Measurements from ENCODE around the gene ZNF771.

Gene ZNF771

GRCh38 chr16:30439720-30440348 is 32.4 kb downstream of the ZNF771 start:
- TF ChIP-seq CTCF (conservative IDR thresholded peaks at IDR 0.05; ENCODE audit: low read depth, low read length), result no peak
- DNase-seq (ENCODE audit: low read depth), result no peak

GRCh38 chr16:30443631-30444030 is 36.2 kb downstream of the ZNF771 start:
- H3K4me3 ChIP-seq (ENCODE audit: low read length), result no peak overlapping the region
- no peak for DNase-seq (ENCODE audit: low read depth)
- no peak for TF ChIP-seq CTCF (conservative IDR thresholded peaks at IDR 0.05; ENCODE audit: low read depth, low read length)

More at GRCh38 chr16:30439720-30440348, 32.4 kb downstream of the ZNF771 start:
- no peak overlapping the region for H3K4me3 ChIP-seq (ENCODE audit: low read length)

GRCh38 chr16:30444231-30445148 is 37.1 kb downstream of the ZNF771 start:
- TF ChIP-seq CTCF (conservative IDR thresholded peaks at IDR 0.05; ENCODE audit: low read depth, low read length), result no peak
- peak overlapping the region; percentile 67 for H3K4me3 ChIP-seq (ENCODE audit: low read length)
- no peak for DNase-seq (ENCODE audit: low read depth)

- no peak for DNase-seq (ENCODE audit: low read depth)
- TF ChIP-seq CTCF (conservative IDR thresholded peaks at IDR 0.05; ENCODE audit: low read depth, low read length), result no peak
- peak overlapping the region; percentile 67 for H3K4me3 ChIP-seq (ENCODE audit: low read length)
These were observed 37.7 kb downstream of the ZNF771 start for GRCh38 chr16:30445149-30445407.

GRCh38 chr16:30445408-30446202 is 38.2 kb downstream of the ZNF771 start, which contains the start of gene SEPHS2:
TSS of gene SEPHS2 (minus strand) at chr16:30445874. CDS start at chr16:30445727, 147 bp downstream.
- DNase-seq (ENCODE audit: low read depth), result peak; percentile 92
- peak within 1 kb of the TSS; percentile 67 for H3K4me3 ChIP-seq (ENCODE audit: low read length)

GRCh38 chr16:30446203-30446595 is 38.8 kb downstream of the ZNF771 start:
- peak overlapping the region; percentile 67 for H3K4me3 ChIP-seq (ENCODE audit: low read length)
- TF ChIP-seq CTCF (conservative IDR thresholded peaks at IDR 0.05; ENCODE audit: low read depth, low read length), result no peak
- no peak for DNase-seq (ENCODE audit: low read depth)

More at GRCh38 chr16:30445408-30446202, 38.2 kb downstream of the ZNF771 start, which contains the start of gene SEPHS2:
- TF ChIP-seq CTCF (conservative IDR thresholded peaks at IDR 0.05; ENCODE audit: low read depth, low read length), result peak; percentile 49

Measured in retinal pigment epithelial cell (primary cell).